Stimulated activated memory B cell treated with anti-CD40 and anti-IgM and Interleukin-4, amounts not matched to agents 10 μg/mL and 1 μg/mL and 100 μg/mL, for 72 hours (primary cell): ENCODE results near the gene DARS1.
"Not testable (repeated sequence)": the region's sequence is repeated elsewhere in the genome, so short reads cannot be mapped to it uniquely, and the experiment has no call there.

ENCODE experiments used
- ATAC-seq: fragments of 150-1000 bp; cut with Tn5 transposase; 2 replicates; pipeline ENCODE4 v1.10.0; 2021
- H3K27ac Mint-ChIP-seq: one replicate; pipeline ENCODE4 v1.8.0; 2022; ENCODE audit warnings: mild to moderate bottlenecking, mixed read lengths
- H3K27me3 Mint-ChIP-seq: one replicate; pipeline ENCODE4 v1.8.0; 2022; ENCODE audit warnings: mixed read lengths
- H3K36me3 Mint-ChIP-seq: one replicate; pipeline ENCODE4 v1.8.0; 2022; ENCODE audit warnings: mixed read lengths
- H3K4me1 Mint-ChIP-seq: one replicate; pipeline ENCODE4 v1.8.0; 2022; ENCODE audit warnings: mixed read lengths
- H3K4me3 Mint-ChIP-seq: one replicate; pipeline ENCODE4 v1.8.0; 2022; ENCODE audit warnings: mild to moderate bottlenecking, moderate library complexity, mixed read lengths
- H3K9me3 Mint-ChIP-seq: one replicate; pipeline ENCODE4 v1.8.0; 2022; ENCODE audit warnings: mixed read lengths

DARS1 gene

DNA sequence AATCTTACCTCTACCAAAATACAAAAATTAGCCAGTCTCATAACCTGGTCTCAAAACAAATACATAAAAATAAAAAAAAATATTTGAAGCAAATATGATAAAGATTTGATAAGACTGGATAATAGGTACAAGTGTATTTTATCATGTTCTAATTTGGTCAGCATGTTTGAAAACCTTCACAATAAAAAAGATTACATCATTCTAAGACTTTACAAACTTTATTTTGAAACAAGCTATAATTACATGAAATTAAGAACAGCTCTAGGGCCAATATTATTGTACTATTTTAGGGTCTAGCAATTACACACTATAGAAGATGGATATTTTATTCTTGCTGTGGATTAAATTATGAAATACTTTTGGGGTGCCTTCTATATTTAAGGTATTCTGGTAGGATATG is 79.7 kb downstream of the DARS1 start:
- H3K4me3 Mint-ChIP-seq = no peak overlapping the region
- H3K4me1 Mint-ChIP-seq = no peaks in the 10 kb centered on the region
- no peaks in the 10 kb centered on the region for H3K27me3 Mint-ChIP-seq
- peaks cover 45% of the 10 kb centered on the region for H3K36me3 Mint-ChIP-seq
- H3K9me3 Mint-ChIP-seq = no peaks in the 10 kb centered on the region
- no peak overlapping the region for H3K27ac Mint-ChIP-seq
- ATAC-seq = no peak

- ATAC-seq = no peak
- H3K27me3 Mint-ChIP-seq = no peaks in the 10 kb centered on the region
- no peaks in the 10 kb centered on the region for H3K9me3 Mint-ChIP-seq
- H3K4me3 Mint-ChIP-seq = no peak overlapping the region
- no peaks in the 10 kb centered on the region for H3K4me1 Mint-ChIP-seq
- peaks cover 38% of the 10 kb centered on the region for H3K36me3 Mint-ChIP-seq
- peak overlapping the region; percentile 30 for H3K27ac Mint-ChIP-seq
Measured at GRCh38 chr2:135904341-135904989, 81.0 kb downstream of the DARS1 start.

- ATAC-seq = no peak
- H3K27me3 Mint-ChIP-seq = no peaks in the 10 kb centered on the region
- H3K4me3 Mint-ChIP-seq = no peak overlapping the region
- H3K4me1 Mint-ChIP-seq = no peaks in the 10 kb centered on the region
- H3K27ac Mint-ChIP-seq = peak overlapping the region; percentile 30
- no peaks in the 10 kb centered on the region for H3K9me3 Mint-ChIP-seq
- peaks cover 38% of the 10 kb centered on the region for H3K36me3 Mint-ChIP-seq
Measured at GRCh38 chr2:135903650-135904049, 81.8 kb downstream of the DARS1 start.

DNA sequence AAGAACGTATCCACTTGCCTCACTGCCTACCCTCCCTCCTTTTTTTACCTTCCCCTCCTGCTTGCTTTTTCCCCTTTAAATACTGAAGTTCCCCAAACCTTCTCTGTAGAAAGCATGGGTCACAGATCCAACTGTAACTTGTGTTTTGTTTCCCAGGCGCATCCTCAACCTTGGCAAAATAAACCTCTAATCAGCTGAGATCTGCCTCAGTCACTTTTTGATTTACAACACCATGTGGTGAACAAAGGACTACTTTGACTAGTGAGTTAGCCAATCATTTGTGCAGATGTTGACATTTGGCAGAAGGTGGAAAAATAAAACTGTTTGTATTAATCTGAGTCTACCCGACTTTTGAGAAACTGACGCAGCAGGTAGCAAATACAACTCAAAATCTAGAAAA is 85.9 kb downstream of the DARS1 start:
- H3K4me3 Mint-ChIP-seq = no peak overlapping the region
- H3K27me3 Mint-ChIP-seq = no peaks in the 10 kb centered on the region
- ATAC-seq = no peak
- H3K4me1 Mint-ChIP-seq = no peaks in the 10 kb centered on the region
- H3K9me3 Mint-ChIP-seq = no peaks in the 10 kb centered on the region
- H3K36me3 Mint-ChIP-seq = peaks cover 25% of the 10 kb centered on the region
- H3K27ac Mint-ChIP-seq = no peak overlapping the region

GRCh38 chr2:135898234-135898786 is 87.1 kb downstream of the DARS1 start:
- H3K27me3 Mint-ChIP-seq = no peaks in the 10 kb centered on the region
- no peak overlapping the region for H3K27ac Mint-ChIP-seq
- no peaks in the 10 kb centered on the region for H3K4me1 Mint-ChIP-seq
- ATAC-seq = no peak
- H3K36me3 Mint-ChIP-seq = peaks cover 19% of the 10 kb centered on the region
- H3K9me3 Mint-ChIP-seq = no peaks in the 10 kb centered on the region
- no peak overlapping the region for H3K4me3 Mint-ChIP-seq

DNA sequence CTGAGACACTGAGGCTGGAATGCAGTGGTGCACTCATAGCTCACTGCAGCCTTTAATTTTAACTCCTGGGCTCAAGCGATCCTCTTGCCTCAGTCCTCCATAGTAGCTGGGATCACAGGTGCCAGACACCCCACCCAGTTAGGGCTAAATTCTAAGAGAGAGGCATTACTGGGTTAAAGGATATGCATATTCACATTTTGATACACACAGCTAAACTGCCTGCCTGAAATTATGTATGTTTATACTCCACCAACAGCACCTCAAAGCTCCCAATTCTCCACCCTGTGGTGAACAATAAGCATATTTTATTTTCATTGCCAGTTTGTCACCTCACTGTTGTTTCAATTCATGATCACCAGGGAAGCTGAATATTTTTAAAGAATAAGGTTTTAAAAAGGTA is 90.5 kb downstream of the DARS1 start:
- H3K4me1 Mint-ChIP-seq = no peaks in the 10 kb centered on the region

GRCh38 chr2:135893374-135893794 is 92.0 kb downstream of the DARS1 start:
- H3K36me3 Mint-ChIP-seq = peaks cover 4% of the 10 kb centered on the region
- no peak overlapping the region for H3K27ac Mint-ChIP-seq
- ATAC-seq = no peak
- H3K9me3 Mint-ChIP-seq = no peaks in the 10 kb centered on the region
- H3K27me3 Mint-ChIP-seq = no peaks in the 10 kb centered on the region
- H3K4me3 Mint-ChIP-seq = no peak overlapping the region
- H3K4me1 Mint-ChIP-seq = no peaks in the 10 kb centered on the region

More for the DNA sequence above, 90.5 kb downstream of the DARS1 start:
- Mint-ChIP-seq H3K4me3 (no peak overlapping the region), H3K27ac (no peak overlapping the region), H3K36me3 (peaks cover 13% of the 10 kb centered on the region), H3K27me3 (no peaks in the 10 kb centered on the region), H3K9me3 (no peaks in the 10 kb centered on the region)
- no peak for ATAC-seq

- H3K36me3 Mint-ChIP-seq = no peaks in the 10 kb centered on the region
- H3K4me1 Mint-ChIP-seq = no peaks in the 10 kb centered on the region
- no peaks in the 10 kb centered on the region for H3K27me3 Mint-ChIP-seq
- no peak for ATAC-seq
- H3K4me3 Mint-ChIP-seq = no peak overlapping the region
- H3K9me3 Mint-ChIP-seq = no peaks in the 10 kb centered on the region
- no peak overlapping the region for H3K27ac Mint-ChIP-seq
Measured at GRCh38 chr2:135890835-135891234, 94.6 kb downstream of the DARS1 start.

DNA sequence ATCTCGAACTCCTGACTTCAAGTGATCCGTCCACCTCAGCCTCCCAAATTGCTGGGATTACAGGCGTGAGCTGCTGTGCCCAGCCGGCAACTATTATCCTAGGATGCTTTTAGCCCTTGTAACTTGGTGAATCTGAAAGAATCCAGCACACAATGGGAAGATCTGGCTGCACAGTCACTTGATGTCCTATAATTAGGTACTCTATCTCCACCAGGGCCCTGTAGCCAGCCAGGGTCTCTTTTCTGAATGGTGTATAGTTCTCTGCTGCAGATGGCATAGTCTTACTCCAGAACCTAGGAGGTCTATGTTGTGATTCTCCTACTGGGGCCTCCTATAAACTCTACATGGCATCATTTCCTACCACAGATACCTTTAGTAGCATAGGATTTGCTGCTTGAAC is 95.3 kb downstream of the DARS1 start:
- Mint-ChIP-seq H3K9me3 (no peaks in the 10 kb centered on the region), H3K27me3 (no peaks in the 10 kb centered on the region), H3K36me3 (no peaks in the 10 kb centered on the region), H3K4me1 (no peaks in the 10 kb centered on the region), H3K4me3 (no peak overlapping the region), H3K27ac (no peak overlapping the region)
- ATAC-seq = no peak

DNA sequence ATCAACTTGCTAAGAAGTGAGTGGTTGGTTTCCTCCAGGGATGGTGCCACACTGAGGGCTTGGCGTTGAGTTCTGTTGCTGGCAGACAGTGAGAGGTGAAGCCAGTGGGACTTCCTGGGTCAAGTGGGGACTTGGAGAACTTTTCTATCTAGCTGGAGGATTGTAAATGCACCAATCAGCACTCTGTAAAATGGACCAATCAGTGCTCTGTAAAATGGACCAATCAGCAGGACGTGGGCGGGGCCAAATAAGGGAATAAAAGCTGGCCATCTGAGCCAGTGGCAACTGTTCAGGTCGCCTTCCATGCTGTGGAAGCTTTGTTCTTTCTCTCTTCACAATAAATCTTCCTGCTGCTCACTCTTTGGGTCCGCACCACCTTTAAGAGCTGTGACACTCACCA is 96.8 kb downstream of the DARS1 start:
- not testable (repeated sequence) for ATAC-seq, H3K9me3 Mint-ChIP-seq, H3K4me1 Mint-ChIP-seq, H3K27me3 Mint-ChIP-seq, H3K36me3 Mint-ChIP-seq, H3K27ac Mint-ChIP-seq, H3K4me3 Mint-ChIP-seq

GRCh38 chr2:135885709-135886108 is 99.7 kb downstream of the DARS1 start:
- ATAC-seq = no peak
- Mint-ChIP-seq H3K9me3 (no peaks in the 10 kb centered on the region), H3K27ac (no peak overlapping the region), H3K36me3 (no peaks in the 10 kb centered on the region), H3K27me3 (no peaks in the 10 kb centered on the region), H3K4me3 (no peak overlapping the region), H3K4me1 (no peaks in the 10 kb centered on the region)

DNA sequence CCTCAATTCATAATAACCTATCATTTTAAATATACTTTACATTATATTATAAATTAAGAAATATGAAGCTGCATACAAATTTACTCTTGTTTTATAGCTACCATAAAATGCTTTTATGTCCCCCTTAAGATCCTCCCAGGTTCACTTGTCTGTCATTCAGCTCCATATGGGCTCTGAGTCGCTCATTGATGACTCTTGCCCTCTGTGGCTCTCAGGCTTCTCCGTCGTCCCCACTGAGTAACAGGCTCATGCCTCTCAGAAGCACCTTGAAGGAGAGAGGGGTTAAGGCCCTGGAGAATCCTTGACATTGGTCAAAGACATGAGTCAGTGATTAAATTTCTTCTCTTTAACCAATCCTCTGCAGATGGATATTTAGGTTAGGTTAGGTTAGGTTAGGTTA is 103.0 kb downstream of the DARS1 start:
- Mint-ChIP-seq H3K27me3 (no peaks in the 10 kb centered on the region), H3K27ac (no peak overlapping the region), H3K9me3 (no peaks in the 10 kb centered on the region), H3K4me3 (no peak overlapping the region), H3K4me1 (peaks cover 7% of the 10 kb centered on the region), H3K36me3 (no peaks in the 10 kb centered on the region)
- ATAC-seq = no peak

- not testable (repeated sequence) for ATAC-seq
Measured at GRCh38 chr2:135876770-135877169, 108.7 kb downstream of the DARS1 start.

DNA sequence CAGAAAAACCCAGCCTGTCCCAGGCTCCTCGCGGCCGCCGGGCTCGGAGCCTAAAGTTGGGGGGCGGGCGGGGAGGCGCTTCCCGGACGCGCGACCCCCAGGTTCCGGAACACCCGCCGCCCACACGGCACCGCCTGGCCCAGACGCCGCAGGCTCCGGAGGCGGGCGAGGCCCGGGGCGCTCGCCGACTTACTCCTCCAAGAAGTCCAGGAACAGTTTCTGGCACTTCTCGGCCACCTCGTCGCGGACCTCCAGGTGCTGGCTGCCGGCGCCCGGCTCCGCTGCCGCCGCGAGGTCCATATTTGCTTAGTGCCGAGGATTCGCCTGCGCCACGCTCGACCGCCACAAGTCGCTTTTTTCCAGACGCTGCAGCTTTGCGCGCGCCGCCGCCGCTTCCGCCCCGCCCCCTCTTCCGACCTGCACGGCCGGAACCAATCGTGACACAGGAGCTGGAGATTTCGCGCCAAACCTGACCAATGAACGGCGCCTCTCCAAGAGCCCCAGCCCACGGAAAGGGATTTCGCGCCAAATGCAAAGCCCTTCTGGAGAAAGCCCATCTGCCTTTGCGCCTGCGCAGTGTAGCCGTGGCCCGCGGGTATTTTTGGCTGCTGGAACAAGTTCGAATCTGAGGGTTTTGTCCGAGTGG is 109.2 kb downstream of the DARS1 start, which contains the start of gene MCM6:
Gene MCM6, minus strand, starts transcription at position 378 of the 646 bp plus-strand sequence. Its CDS starts 78 bp downstream, at position 300.
- Mint-ChIP-seq H3K27me3 (no peaks in the 10 kb centered on the region), H3K4me3 (peak within 1 kb of the TSS; percentile 80), H3K27ac (peak within 1 kb of the TSS; percentile 76), H3K4me1 (peaks cover 39% of the 10 kb centered on the region), H3K9me3 (no peaks in the 10 kb centered on the region), H3K36me3 (peaks cover 20% of the 10 kb centered on the region)
- peak; percentile 98 for ATAC-seq

More at GRCh38 chr2:135876770-135877169, 108.7 kb downstream of the DARS1 start:
- not testable (repeated sequence) for H3K9me3 Mint-ChIP-seq, H3K27me3 Mint-ChIP-seq
- Mint-ChIP-seq H3K27ac (peak overlapping the region; percentile 76), H3K4me3 (peak overlapping the region; percentile 80), H3K36me3 (peaks cover 17% of the 10 kb centered on the region), H3K4me1 (peaks cover 39% of the 10 kb centered on the region)

GRCh38 chr2:135875491-135876065 is 109.8 kb downstream of the DARS1 start:
- H3K27ac Mint-ChIP-seq = peak overlapping the region; percentile 76
- peak; percentile 85 for ATAC-seq
- peak overlapping the region; percentile 80 for H3K4me3 Mint-ChIP-seq
- peaks cover 24% of the 10 kb centered on the region for H3K36me3 Mint-ChIP-seq
- no peaks in the 10 kb centered on the region for H3K9me3 Mint-ChIP-seq
- no peaks in the 10 kb centered on the region for H3K27me3 Mint-ChIP-seq
- H3K4me1 Mint-ChIP-seq = peaks cover 39% of the 10 kb centered on the region
